Vagina (tissue), 2 donors: Measurements from ENCODE around the gene FRS2. TPM values are rescaled to one million over a fixed set of nuclear protein-coding genes. Genes with fewer than 3 reads are reported as not detected.

Experiments used
- DNase-seq, 2 donors: peaks; one replicate each; pipeline ENCODE4 v3.0.0-alpha.2; 2017; ENCODE audit errors: extremely low spot score in 2 of 2
- H3K27ac ChIP-seq: fragments of 200-600 bp; sonication (generic); one replicate; pipeline ENCODE4 v1.5.1; 2019
- H3K27me3 ChIP-seq: fragments of 200-600 bp; sonication (generic); one replicate; pipeline ENCODE4 v1.5.1; 2019
- H3K36me3 ChIP-seq, 2 donors: fragments of 200-600 bp; sonication (generic); one replicate each; pipeline ENCODE4 v1.5.1; 2017 to 2019
- H3K4me1 ChIP-seq: fragments of 200-600 bp; sonication (generic); one replicate; pipeline ENCODE4 v1.5.1; 2019
- H3K4me3 ChIP-seq, 2 donors: fragments of 200-600 bp; sonication (generic); 1 replicate in 1 of 2; 2 replicates in 1 of 2; pipeline ENCODE4 v1.5.1; 2016 to 2019
- H3K9me3 ChIP-seq: fragments of 200-600 bp; sonication (generic); one replicate; pipeline ENCODE4 v1.5.1; 2019
- CTCF ChIP-seq, 3 experiments: fragments of 450-650 bp in 2 of 3; fragments of 200-600 bp in 1 of 3; sonication (generic) in 1 of 3; IDR thresholded peaks; one replicate each; pipeline ENCODE4 v1.5.1; 2017 to 2019; ENCODE audit warnings: antibody characterized with exemption in 3 of 3, mild to moderate bottlenecking in 2 of 3, moderate library complexity in 2 of 3
- POLR2A ChIP-seq, 2 donors: fragments of 450-650 bp; IDR thresholded peaks; one replicate each; pipeline ENCODE4 v1.6.1; 2017; ENCODE audit warnings: antibody characterized with exemption in 2 of 2, mild to moderate bottlenecking in 2 of 2, moderate library complexity in 2 of 2
- POLR2AphosphoS5 ChIP-seq, 2 donors: sonication (generic); formaldehyde crosslinking; IDR thresholded peaks; one replicate each; pipeline ENCODE4 v1.9.0; 2017; ENCODE audit warnings: antibody characterized with exemption in 2 of 2, mild to moderate bottlenecking in 2 of 2, low read depth in 1 of 2; ENCODE audit not compliant: insufficient read depth in 1 of 2
- intact Hi-C: fragments of 100-400 bp; cut with DNase I; formaldehyde crosslinking; loops from one replicate; pipeline ENCODE4 v1.15.1; 2023
- microRNA-seq: library from miRNA; unstranded; fragments of <30 nt; microRNA quantifications from one replicate; pipeline ENCODE4, GENCODE V29; 2017; ENCODE audit warnings: borderline number of aligned reads, borderline replicate concordance
- small RNA-seq: library from RNA; depleted of rRNA; stranded (forward); fragments of <200 nt; gene quantifications from one replicate; pipeline ENCODE3, GENCODE V24; 2016
- total RNA-seq: library from RNA; depleted of rRNA; stranded (reverse); fragments of >200 nt; gene quantifications from one replicate; pipeline ENCODE4 v1.2.3, GENCODE V29; 2016

FRS2 gene
- total RNA-seq, 1 donor from 2014 or later = 44.0 TPM

GRCh38 chr12:69627501-69627900 lies 157.3 kb downstream of the FRS2 start:
- intact Hi-C loops = no loop called here

More at GRCh38 chr12:69627501-69627900, 157.3 kb downstream of the FRS2 start:
- Histone ChIP-seq H3K4me3 (no peak overlapping the region), H3K36me3 (no peaks in the 10 kb centered on the region), H3K9me3 (no peaks in the 10 kb centered on the region), H3K27ac (no peak overlapping the region), H3K27me3 (no peaks in the 10 kb centered on the region), H3K4me1 (no peaks in the 10 kb centered on the region)
- TF ChIP-seq POLR2AphosphoS5 (IDR thresholded peaks at IDR 0.05; ENCODE audit: insufficient read depth in 1 of 2, low read depth in 1 of 2) = no peak
- no peak for TF ChIP-seq CTCF (IDR thresholded peaks at IDR 0.05)
- TF ChIP-seq POLR2A (IDR thresholded peaks at IDR 0.05) = no peak
- DNase-seq = no peak

Small RNA genes lying within 50 kb of the gene (microRNA-seq; reads per million reads assigned to microRNA genes)
- gene MIR3913-1 = not detected
- gene MIR3913-2 = not detected

Small RNA genes lying within 50 kb of the gene (small RNA-seq; reads per million reads assigned to genes)
- 4.1 reads per million, percentile 83 among the genes with 10 or more reads in this experiment for gene MIR3913-1

Other genes starting within 250 kb of the FRS2 start
- 34.4 TPM for gene CPSF6, start 230.8 kb upstream of the FRS2 start, total RNA-seq
- 15.2 TPM for gene LYZ, start 122.0 kb upstream of the FRS2 start, total RNA-seq
- gene YEATS4, start 110.6 kb upstream of the FRS2 start, total RNA-seq = 6.1 TPM
- gene CCT2, start 115.1 kb downstream of the FRS2 start, total RNA-seq = 77.3 TPM
- gene LRRC10, start 140.5 kb downstream of the FRS2 start, total RNA-seq = not detected
- gene BEST3, start 228.9 kb downstream of the FRS2 start, total RNA-seq = not detected